GM12864 (cell line): ENCODE measurements around the gene PAPPA2.

Source experiments
- DNase-seq: peaks from one replicate; pipeline ENCODE4 v3.0.0-alpha.2; 2011; ENCODE audit warnings: low read depth
- H3K4me3 ChIP-seq: 2 replicates; pipeline ENCODE4 v1.5.1; 2011; ENCODE audit warnings: mild to moderate bottlenecking, low read depth, low read length, control low read depth
- CTCF ChIP-seq: IDR thresholded peaks from 2 replicates; pipeline ENCODE4 v1.5.1; 2011; ENCODE audit warnings: low read depth, mild to moderate bottlenecking, moderate library complexity, low read length, control low read depth, inconsistent platforms; ENCODE audit errors: missing control alignments

The PAPPA2 gene

GRCh38 chr1:176643536-176643935, 180.6 kb downstream of the PAPPA2 start:
- no peak for DNase-seq
- H3K4me3 ChIP-seq, result no peak overlapping the region
- TF ChIP-seq CTCF, result no peak

GRCh38 chr1:176648556-176648955, 185.6 kb downstream of the PAPPA2 start:
- no peak for DNase-seq
- H3K4me3 ChIP-seq, result no peak overlapping the region
- no peak for TF ChIP-seq CTCF

- DNase-seq, result no peak
- TF ChIP-seq CTCF, result no peak
- no peak overlapping the region for H3K4me3 ChIP-seq
Measured at GRCh38 chr1:176656257-176656995, 193.5 kb downstream of the PAPPA2 start.

- TF ChIP-seq CTCF, result no peak
- DNase-seq, result no peak
- H3K4me3 ChIP-seq, result no peak overlapping the region
Measured at GRCh38 chr1:176669782-176670181, 206.8 kb downstream of the PAPPA2 start.

GRCh38 chr1:176670853-176671252, 207.9 kb downstream of the PAPPA2 start:
- DNase-seq, result no peak
- no peak overlapping the region for H3K4me3 ChIP-seq
- no peak for TF ChIP-seq CTCF

- TF ChIP-seq CTCF, result no peak
- H3K4me3 ChIP-seq, result no peak overlapping the region
- no peak for DNase-seq
Measured at GRCh38 chr1:176682830-176683535, 220.0 kb downstream of the PAPPA2 start.
